HG03097 (cell line): Measurements from ENCODE around the gene NINJ2.

Source experiments
- ATAC-seq: cut with Tn5 transposase; IDR thresholded peaks from one replicate; pipeline ENCODE4 v1.9.1; 2021; ENCODE audit not compliant: unreplicated experiment, low FRiP score

NINJ2 gene

DNA sequence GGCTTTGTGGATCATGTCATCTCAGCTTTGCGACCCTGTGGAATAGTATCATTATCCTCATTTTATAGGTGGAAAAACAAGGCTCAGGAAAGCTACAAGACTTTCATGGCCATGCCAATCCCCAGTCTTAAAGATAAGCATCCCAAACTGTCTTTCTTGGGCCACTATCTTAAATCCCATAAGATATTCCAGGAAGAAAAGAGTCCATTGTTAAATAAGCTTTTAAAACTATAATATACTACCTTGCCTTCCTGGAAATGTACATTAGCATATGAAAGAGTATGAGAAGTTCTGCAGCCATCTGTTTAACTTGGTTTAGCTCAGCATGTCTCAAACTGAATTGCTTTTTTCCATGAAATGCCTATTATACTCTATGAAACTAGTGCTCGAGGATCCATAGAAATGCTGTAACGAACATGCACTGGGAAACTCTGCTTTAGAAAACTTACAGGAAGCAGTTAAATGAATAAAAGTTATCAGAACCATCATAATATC is 126.4 kb downstream of the NINJ2 start:
- no peak for ATAC-seq

- ATAC-seq, result no peak
Observed at GRCh38 chr12:535396-535795, 127.8 kb downstream of the NINJ2 start.

GRCh38 chr12:534216-534615 is 129.0 kb downstream of the NINJ2 start:
- ATAC-seq, result no peak

DNA sequence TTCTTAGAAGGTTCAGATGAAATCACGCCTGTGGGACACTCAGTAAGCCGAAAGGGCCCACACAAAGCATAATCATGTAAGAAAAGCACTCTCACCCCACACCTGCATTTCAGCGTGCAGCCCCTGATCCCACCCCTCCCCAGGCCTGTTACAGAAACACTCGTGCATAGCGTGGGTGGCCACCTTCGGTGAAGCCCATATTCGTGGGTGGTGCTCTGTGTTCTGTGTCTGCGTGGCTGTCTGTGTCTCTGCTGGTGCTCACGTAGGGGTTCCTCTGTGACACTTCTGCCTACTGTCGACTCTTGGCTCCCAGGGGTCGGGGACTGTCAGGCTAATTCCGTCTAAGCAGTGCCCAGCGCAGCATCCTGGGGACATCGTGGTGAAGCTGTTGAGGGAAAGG is 129.5 kb downstream of the NINJ2 start:
- ATAC-seq, result no peak

DNA sequence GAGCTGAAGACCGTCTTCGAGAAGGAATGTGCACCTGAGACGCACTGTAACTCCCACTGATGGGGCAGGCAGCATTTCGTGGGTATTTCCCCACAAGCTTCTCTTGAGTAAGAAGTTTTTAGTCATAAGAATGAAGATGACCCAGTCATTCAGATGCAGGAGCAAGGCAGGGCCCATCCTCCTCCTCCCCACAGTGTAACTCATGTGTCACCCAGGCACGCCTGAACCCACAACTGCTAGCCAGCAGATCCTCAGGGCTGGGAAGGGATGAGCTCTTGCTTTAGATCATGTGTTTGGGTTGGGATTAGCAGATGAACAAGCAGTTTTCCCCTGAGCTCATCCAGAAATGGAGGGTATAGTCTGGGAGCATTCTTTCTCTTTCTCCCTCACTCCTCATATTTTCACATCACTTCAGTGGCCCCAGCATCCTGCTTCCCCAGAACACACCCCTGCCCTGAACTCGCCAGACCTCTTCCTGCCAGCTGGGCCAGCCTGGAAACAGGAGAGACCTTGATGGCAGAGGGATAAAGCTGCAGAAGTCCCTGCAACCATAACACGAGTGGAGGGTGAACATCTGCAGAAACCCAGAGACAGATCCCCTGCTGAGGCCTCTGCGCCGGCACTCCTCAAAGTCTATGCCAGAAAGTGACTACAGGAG is 130.2 kb downstream of the NINJ2 start:
- no peak for ATAC-seq

- ATAC-seq, result no peak
Observed at GRCh38 chr12:531951-532585, 131.2 kb downstream of the NINJ2 start.

- ATAC-seq, result no peak
Observed at GRCh38 chr12:530821-531220, 132.4 kb downstream of the NINJ2 start.

GRCh38 chr12:530308-530707 is 132.9 kb downstream of the NINJ2 start:
- ATAC-seq, result no peak

- ATAC-seq, result no peak
Observed at GRCh38 chr12:527729-528128, 135.5 kb downstream of the NINJ2 start.

GRCh38 chr12:527241-527640 is 136.0 kb downstream of the NINJ2 start:
- no peak for ATAC-seq

- ATAC-seq, result no peak
Observed at GRCh38 chr12:526089-526488, 137.2 kb downstream of the NINJ2 start.

DNA sequence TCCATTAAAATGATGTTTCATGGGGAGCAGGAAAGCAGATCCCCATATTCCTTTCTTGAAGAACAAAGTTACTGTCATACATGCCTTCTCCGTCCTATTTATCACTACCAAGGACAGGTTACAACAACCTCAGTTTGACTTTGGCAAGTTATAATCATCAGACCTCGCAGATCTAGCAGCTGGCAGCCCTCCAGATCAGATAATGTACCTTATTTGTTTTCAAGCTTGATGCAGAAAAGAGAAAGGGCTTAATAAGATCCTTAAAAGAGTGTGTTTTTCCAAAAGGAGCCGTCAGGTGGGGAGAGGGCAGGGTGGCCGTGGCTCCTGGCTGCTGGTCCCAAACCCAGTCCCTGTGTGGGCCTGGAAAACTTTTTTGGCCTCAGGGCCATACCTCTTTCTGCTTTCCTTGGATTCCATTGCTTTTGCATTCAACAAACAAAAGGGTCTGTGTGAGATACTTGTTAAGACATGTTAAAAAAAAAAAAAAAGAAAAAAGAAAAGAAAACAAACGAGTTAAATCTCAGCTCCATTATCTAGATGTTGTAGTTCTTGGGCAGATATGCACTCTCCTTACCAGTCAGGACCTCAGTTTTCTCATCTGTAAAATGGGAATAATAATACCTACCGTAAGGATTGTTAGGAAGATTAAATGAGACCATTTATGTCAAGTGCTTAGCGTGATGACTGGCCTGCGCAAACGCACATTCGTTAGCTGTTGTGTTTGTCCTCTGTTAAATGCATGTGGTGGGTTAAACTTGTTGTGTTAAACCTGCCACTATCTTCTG is 138.9 kb downstream of the NINJ2 start:
- ATAC-seq, result no peak

DNA sequence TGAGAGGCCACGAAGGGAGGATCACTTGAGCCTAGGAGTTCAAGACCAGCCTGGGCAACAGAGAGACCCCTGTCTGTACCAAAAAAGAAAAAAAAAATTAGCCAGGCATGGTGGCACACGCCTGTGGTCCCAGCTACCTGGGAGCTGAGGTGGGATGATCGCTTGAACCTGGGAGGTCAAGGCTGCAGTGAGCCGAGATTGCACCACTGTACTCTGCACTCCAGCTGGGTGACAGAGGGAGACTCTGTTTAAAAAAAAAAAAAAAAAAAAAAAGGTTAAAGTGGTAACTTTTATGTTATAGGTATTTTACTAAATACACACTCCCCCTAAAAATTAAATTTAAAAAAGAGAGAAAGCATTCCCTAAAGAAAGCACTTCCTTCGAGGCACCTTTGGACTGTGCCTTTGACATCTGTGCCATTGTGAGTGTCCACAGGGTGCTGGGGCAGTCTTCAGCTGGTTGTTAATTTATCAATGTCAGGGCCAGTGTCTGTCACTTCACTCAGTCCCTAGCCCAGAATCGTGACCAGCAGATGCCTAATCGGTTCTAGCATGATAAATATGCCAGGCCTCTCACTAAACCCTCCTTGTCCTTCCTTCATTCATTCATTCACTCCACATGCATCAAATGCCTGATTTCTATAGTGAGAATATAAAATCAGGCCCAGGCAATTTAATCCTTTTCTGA is 140.4 kb downstream of the NINJ2 start:
- no peak for ATAC-seq

DNA sequence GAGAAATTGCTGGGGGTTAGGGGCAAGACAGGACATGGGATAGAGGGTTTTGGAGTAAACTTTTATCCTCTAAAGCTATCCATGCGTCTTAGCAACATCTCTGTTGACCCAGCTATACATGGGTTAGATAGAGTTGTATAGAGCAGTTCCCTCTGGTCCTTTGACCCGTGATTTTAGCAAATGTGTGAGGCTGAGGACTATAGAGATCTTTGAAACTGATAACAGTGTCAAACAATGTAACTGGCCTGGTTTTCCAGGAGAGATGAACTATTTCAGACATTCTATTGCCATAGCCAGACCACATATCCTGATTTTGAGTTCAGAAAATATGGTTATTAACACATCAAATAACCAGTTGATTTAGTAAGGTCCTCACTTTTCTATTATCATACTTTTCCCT is 143.1 kb downstream of the NINJ2 start:
- ATAC-seq, result no peak

DNA sequence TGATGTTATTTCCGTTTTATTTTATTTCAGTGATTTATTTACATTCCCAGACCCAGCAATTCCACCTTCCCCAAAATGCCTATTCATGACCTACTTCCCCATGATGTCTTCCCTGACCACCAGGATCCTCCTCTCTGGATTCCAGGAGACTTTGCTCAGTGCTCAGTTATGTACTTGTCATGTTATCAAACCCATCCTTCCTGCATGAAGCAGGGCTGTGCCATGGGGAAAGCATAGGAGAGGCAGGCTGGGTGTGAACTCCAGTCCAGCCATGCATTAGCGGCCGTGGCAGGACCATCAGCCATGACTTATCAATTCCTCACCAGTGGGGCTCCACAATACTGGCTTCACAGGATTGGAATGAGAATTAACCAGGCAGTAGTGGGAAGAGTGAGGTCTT is 145.7 kb downstream of the NINJ2 start:
- ATAC-seq, result no peak
